Neural cell (in vitro differentiated cells): Measurements from ENCODE around the gene RPL36.

Experiments used
- EP300 ChIP-seq: fragments of 450-650 bp; conservative IDR thresholded peaks from 2 replicates; pipeline ENCODE4 v1.6.1; 2014; ENCODE audit warnings: antibody characterized with exemption, mild to moderate bottlenecking, moderate library complexity; ENCODE audit not compliant: poor library complexity, severe bottlenecking
- POLR2AphosphoS5 ChIP-seq: IDR thresholded peaks from 2 replicates; pipeline ENCODE4 v1.6.1; 2012
- RAD21 ChIP-seq: fragments of 450-650 bp; conservative IDR thresholded peaks from 2 replicates; pipeline ENCODE4 v1.6.1; 2014; ENCODE audit warnings: antibody characterized with exemption, mild to moderate bottlenecking, moderate library complexity
- TAF1 ChIP-seq: IDR thresholded peaks from 2 replicates; pipeline ENCODE4 v1.6.1; 2012; ENCODE audit warnings: low read depth
- TF ChIP-seq, protein P1 (sequence below): fragments of 450-650 bp; IDR thresholded peaks from 2 replicates; pipeline ENCODE4 v1.5.1; 2014; ENCODE audit warnings: antibody characterized with exemption, mild to moderate bottlenecking, moderate library complexity; ENCODE audit not compliant: poor library complexity, severe bottlenecking

- TF ChIP-seq POLR2AphosphoS5 (no peak), TAF1 (no peak), RAD21 (no peak), EP300 (no peak)
- TF ChIP-seq, protein P1, sequence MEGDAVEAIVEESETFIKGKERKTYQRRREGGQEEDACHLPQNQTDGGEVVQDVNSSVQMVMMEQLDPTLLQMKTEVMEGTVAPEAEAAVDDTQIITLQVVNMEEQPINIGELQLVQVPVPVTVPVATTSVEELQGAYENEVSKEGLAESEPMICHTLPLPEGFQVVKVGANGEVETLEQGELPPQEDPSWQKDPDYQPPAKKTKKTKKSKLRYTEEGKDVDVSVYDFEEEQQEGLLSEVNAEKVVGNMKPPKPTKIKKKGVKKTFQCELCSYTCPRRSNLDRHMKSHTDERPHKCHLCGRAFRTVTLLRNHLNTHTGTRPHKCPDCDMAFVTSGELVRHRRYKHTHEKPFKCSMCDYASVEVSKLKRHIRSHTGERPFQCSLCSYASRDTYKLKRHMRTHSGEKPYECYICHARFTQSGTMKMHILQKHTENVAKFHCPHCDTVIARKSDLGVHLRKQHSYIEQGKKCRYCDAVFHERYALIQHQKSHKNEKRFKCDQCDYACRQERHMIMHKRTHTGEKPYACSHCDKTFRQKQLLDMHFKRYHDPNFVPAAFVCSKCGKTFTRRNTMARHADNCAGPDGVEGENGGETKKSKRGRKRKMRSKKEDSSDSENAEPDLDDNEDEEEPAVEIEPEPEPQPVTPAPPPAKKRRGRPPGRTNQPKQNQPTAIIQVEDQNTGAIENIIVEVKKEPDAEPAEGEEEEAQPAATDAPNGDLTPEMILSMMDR, result no peak
These were observed 3.8 kb upstream of the RPL36 start for GRCh38 chr19:5686326-5686646.
